Neural progenitor cell (in vitro differentiated cells): ENCODE results near the gene MAP4K1.

ENCODE experiments used
- CTCF ChIP-seq: fragments of 200-600 bp; sonication (generic); IDR thresholded peaks from 2 replicates; pipeline ENCODE4 v1.5.1; 2017; ENCODE audit warnings: antibody characterized with exemption, mild to moderate bottlenecking
- EZH2 ChIP-seq: fragments of 200-600 bp; sonication (generic); IDR thresholded peaks from 2 replicates; pipeline ENCODE4 v1.6.1; 2017; ENCODE audit warnings: antibody characterized with exemption, mild to moderate bottlenecking, moderate library complexity
- EZH2phosphoT487 ChIP-seq: fragments of 200-600 bp; sonication (generic); IDR thresholded peaks from 2 replicates; pipeline ENCODE4 v1.6.1; 2017; ENCODE audit warnings: antibody characterized with exemption

DNA sequence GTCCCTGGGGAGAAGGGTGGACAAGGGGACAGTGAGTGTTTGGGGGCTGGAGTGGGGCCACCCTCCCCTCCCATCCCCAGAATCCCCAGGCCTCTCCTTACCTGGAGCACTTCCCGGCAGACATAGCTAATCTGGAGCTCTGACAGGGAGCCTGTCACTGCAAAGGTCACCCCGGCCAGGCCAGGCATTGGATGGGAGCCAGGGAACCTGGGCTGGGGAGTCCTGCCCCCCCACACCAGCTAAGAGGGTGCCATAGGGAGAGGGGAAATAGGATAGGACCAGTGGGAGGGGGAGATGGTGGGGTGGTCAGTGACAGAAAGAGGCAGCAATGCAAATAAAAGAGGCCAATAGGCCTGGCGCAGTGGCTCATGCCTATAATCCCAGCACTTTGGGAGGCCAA, 3.5 kb downstream of the MAP4K1 start:
- TF ChIP-seq CTCF (no peak), EZH2 (no peak), EZH2phosphoT487 (no peak)
